HepG2 (cell line): ENCODE measurements around the gene CDK2AP2. TPM values are rescaled to one million over a fixed set of nuclear protein-coding genes. Genes with fewer than 3 reads are reported as not detected.

Experiments used
- ARNT2 ChIP-seq: sonication (generic); formaldehyde crosslinking; IDR thresholded peaks from 2 replicates; pipeline ENCODE4 v1.8.0; 2022; ENCODE audit warnings: mild to moderate bottlenecking, low read depth, missing genetic modification reagents, moderate library complexity
- ATF3 ChIP-seq: sonication (generic); formaldehyde crosslinking; IDR thresholded peaks from 2 replicates; pipeline ENCODE4 v1.4.0; 2020; ENCODE audit warnings: missing genetic modification reagents
- NRL ChIP-seq: sonication (generic); formaldehyde crosslinking; IDR thresholded peaks from 2 replicates; pipeline ENCODE4 v1.5.0; 2020; ENCODE audit warnings: missing genetic modification reagents, mild to moderate bottlenecking, moderate library complexity, borderline replicate concordance
- PBX2 ChIP-seq: IDR thresholded peaks from 2 replicates; pipeline ENCODE4 v1.6.1; 2016; ENCODE audit warnings: control low read depth
- PREB ChIP-seq: sonication (generic); formaldehyde crosslinking; IDR thresholded peaks from 2 replicates; pipeline ENCODE4 v1.4.0; 2020; ENCODE audit warnings: missing genetic modification reagents
- REST ChIP-seq, 2 experiments: IDR thresholded peaks; 2 replicates each; pipeline ENCODE4 v1.6.1; 2011 to 2012; ENCODE audit warnings: low read length in 2 of 2, borderline replicate concordance in 1 of 2, low read depth in 1 of 2, mild to moderate bottlenecking in 1 of 2, moderate library complexity in 1 of 2
- SRSF1 ChIP-seq: fragments of 200-400 bp; formaldehyde crosslinking; optimal IDR thresholded peaks from 2 replicates; pipeline ENCODE3; 2017; ENCODE audit warnings: mild to moderate bottlenecking, low read depth, low read length, moderate library complexity
- SSRP1 ChIP-seq: IDR thresholded peaks from 2 replicates; pipeline ENCODE4 v1.6.1; 2016; ENCODE audit warnings: control low read depth
- ZBTB40 ChIP-seq, 2 experiments: fragments of 450-650 bp in 1 of 2; sonication (generic) in 1 of 2; formaldehyde crosslinking in 1 of 2; IDR thresholded peaks; 2 replicates each; pipeline versions ENCODE4 v1.6.1 to v1.8.0; 2016 to 2022; ENCODE audit warnings: antibody characterized with exemption in 1 of 2, mild to moderate bottlenecking in 1 of 2, missing genetic modification reagents in 1 of 2
- ZC3H13 ChIP-seq: sonication (generic); formaldehyde crosslinking; IDR thresholded peaks from 2 replicates; pipeline ENCODE4 v1.8.1; 2023; ENCODE audit warnings: mild to moderate bottlenecking, missing genetic modification reagents, moderate library complexity
- ZIK1 ChIP-seq: sonication (generic); formaldehyde crosslinking; IDR thresholded peaks from 2 replicates; pipeline ENCODE4 v1.5.0; 2020; ENCODE audit warnings: mild to moderate bottlenecking, low read depth, missing genetic modification reagents, borderline replicate concordance
- polyA plus RNA-seq, 8 experiments: library from polyadenylated mRNA; depleted of rRNA in 3 of 8; stranded (reverse) in 7 of 8; unstranded in 1 of 8; fragments of >200 nt; fragmentation: Illumina TruSeq in 4 of 8; extraction: Trizol in 4 of 8; gene quantifications; 2 replicates each; pipeline versions ENCODE4 v1.2.1 to v1.2.3, GENCODE V29; 2011 to 2016; ENCODE audit warnings: low read depth in 4 of 8, missing spikeins in 1 of 8, mixed read lengths in 1 of 8; ENCODE audit not compliant: insufficient read depth in 1 of 8
- total RNA-seq, 5 experiments: library from RNA; depleted of rRNA; stranded (reverse); fragments of >200 nt; fragmentation: Illumina TruSeq; extraction: Trizol; gene quantifications; 2 replicates each; pipeline ENCODE4 v1.2.3, GENCODE V29; 2016; ENCODE audit warnings: low read depth in 1 of 5

Gene CDK2AP2
- total and polyA plus RNA-seq, 2 of the 13 experiments (the other 11 are each of a cell fraction or from before 2014, with no cell fraction given): 15.0 to 23.2 TPM

- TF ChIP-seq ZIK1 (CRISPR knock-in tag) (no peak), SSRP1 (CRISPR knock-in tag) (no peak), ARNT2 (peak; percentile 56; the same call in 1 of the 2 replicates), ATF3 (peak; percentile 92), SRSF1 (peak; percentile 56), PBX2 (no peak), ZBTB40 (IDR thresholded peaks at IDR 0.05) (no peak), ZBTB40 (CRISPR knock-in tag; IDR thresholded peaks at IDR 0.05) (no peak), ZC3H13 (CRISPR knock-in tag) (no peak), REST (IDR thresholded peaks at IDR 0.05; ENCODE audit: borderline replicate concordance in 1 of 2, low read depth in 1 of 2, low read length in 2 of 2) (no peak), NRL (CRISPR knock-in tag) (peak; percentile 66; the same call in 1 of the 2 replicates), PREB (no peak)
Observed at GRCh38 chr11:67463680-67464410, 44.1 kb downstream of the CDK2AP2 start (continued).
